Measurements from ENCODE around the gene ZNF446.

- TF ChIP-seq EZH2 (IDR thresholded peaks at IDR 0.05; ENCODE audit: low read length, unreplicated experiment) (no peak), CTCF (conservative IDR thresholded peaks at IDR 0.05; ENCODE audit: low read depth, low read length) (no peak)
These were observed 22.3 kb downstream of the ZNF446 start for GRCh38 chr19:58498316-58499020.
